Stomach (tissue), 4 donors: ENCODE measurements around the gene XPO6.

Experiments
- CTCF ChIP-seq, 7 experiments: fragments of 450-650 bp in 4 of 7; fragments of 200-600 bp in 3 of 7; sonication (generic) in 3 of 7; IDR thresholded peaks; one replicate each; pipeline ENCODE4 v1.5.1; 2016 to 2019; ENCODE audit warnings: antibody characterized with exemption in 7 of 7, control low read depth in 2 of 7, mild to moderate bottlenecking in 1 of 7
- POLR2A ChIP-seq, 4 donors: fragments of 450-650 bp; IDR thresholded peaks; one replicate each; pipeline ENCODE4 v1.6.1; 2016; ENCODE audit warnings: antibody characterized with exemption in 4 of 4, control low read depth in 2 of 4, mild to moderate bottlenecking in 1 of 4, moderate library complexity in 1 of 4

- TF ChIP-seq CTCF (IDR thresholded peaks at IDR 0.05) (no peak), POLR2A (IDR thresholded peaks at IDR 0.05) (no peak)
These were observed 91.0 kb downstream of the XPO6 start for GRCh38 chr16:28120754-28121153.
